ENCODE data around the gene PCBP3. TPM values are rescaled to one million over a fixed set of nuclear protein-coding genes. Genes with fewer than 3 reads are reported as not detected.

PCBP3 gene
- total RNA-seq, 1 donor from 2014 or later = 7.6 TPM

DNA sequence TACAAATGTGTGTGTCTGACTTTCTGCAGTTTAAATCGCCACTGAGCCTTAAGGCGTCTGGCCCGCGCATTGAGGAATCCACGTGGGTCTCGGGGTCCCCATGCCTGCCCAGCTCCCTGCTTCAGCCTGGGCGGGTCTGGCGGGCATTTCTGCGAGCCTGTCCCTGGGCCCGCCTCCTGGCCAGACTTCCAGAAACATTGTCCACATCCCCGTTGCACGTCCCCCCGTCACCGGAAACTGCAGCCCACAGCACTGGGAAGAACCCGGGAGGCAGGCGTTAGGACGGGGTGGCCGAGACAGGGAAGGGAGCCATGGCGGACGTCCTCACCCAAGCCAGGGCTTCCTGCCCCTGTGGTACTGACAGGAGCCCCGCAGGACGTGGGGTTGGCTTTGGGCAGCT lies 225.0 kb downstream of the PCBP3 start:
- Mint-ChIP-seq H3K4me1 (ENCODE audit: unreplicated experiment) (peaks cover 20% of the 10 kb centered on the region), H3K27me3 (ENCODE audit: unreplicated experiment) (no peaks in the 10 kb centered on the region), H3K27ac (ENCODE audit: unreplicated experiment) (no peak overlapping the region), H3K4me3 (ENCODE audit: unreplicated experiment) (no peak overlapping the region), H3K9me3 (ENCODE audit: unreplicated experiment) (no peaks in the 10 kb centered on the region), H3K36me3 (ENCODE audit: unreplicated experiment) (no peaks in the 10 kb centered on the region)
- TF ChIP-seq, protein P1, sequence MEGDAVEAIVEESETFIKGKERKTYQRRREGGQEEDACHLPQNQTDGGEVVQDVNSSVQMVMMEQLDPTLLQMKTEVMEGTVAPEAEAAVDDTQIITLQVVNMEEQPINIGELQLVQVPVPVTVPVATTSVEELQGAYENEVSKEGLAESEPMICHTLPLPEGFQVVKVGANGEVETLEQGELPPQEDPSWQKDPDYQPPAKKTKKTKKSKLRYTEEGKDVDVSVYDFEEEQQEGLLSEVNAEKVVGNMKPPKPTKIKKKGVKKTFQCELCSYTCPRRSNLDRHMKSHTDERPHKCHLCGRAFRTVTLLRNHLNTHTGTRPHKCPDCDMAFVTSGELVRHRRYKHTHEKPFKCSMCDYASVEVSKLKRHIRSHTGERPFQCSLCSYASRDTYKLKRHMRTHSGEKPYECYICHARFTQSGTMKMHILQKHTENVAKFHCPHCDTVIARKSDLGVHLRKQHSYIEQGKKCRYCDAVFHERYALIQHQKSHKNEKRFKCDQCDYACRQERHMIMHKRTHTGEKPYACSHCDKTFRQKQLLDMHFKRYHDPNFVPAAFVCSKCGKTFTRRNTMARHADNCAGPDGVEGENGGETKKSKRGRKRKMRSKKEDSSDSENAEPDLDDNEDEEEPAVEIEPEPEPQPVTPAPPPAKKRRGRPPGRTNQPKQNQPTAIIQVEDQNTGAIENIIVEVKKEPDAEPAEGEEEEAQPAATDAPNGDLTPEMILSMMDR (IDR thresholded peaks at IDR 0.05) = no peak
- no peak for DNase-seq (ENCODE audit: extremely low spot score, unreplicated experiment)

DNA sequence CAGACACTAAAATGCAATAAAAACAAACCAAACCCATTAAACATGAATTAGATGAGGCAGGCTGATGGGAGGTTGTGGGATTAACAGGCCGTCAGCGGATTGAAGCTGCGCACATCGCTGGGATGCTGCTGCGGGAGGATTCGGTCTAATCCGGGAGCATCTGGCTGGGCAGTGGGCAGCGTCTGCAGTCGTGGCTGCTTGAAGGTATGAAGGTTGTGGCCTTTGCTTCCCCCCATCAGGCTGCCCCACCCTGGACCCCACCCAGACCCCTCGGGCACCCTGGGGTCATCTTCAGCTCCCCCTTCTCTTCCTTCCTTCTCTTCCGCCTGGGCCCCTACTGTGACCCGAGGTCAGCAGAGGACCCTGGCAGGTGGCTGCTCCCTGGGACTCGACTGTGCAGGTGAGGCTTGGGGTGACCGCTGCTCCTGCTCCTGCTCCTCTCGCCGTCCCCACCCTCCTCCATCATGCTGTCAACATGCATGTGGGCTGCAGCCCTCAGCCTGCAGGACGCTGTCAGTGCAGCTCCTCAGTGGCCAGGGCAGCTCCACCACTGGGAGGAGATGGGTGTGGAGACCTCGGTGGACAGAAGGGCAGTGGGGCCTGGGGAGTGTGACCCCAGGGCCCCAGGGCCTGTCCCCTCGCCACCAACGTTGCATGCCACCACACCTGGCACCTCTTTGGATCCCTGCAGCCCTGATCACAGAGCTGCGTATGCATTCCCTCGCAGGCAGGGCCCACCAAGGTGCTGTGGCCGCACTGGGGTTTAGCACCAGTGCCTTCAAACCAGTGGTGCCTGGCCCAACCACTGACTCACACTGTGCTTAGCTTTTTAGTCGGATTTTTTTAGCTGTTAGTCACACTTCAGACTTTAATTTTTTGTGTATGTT lies 225.8 kb downstream of the PCBP3 start:
- H3K27ac Mint-ChIP-seq (ENCODE audit: unreplicated experiment) = no peak overlapping the region
- H3K36me3 Mint-ChIP-seq (ENCODE audit: unreplicated experiment) = no peaks in the 10 kb centered on the region
- no peak for DNase-seq (ENCODE audit: extremely low spot score, unreplicated experiment)
- H3K4me1 Mint-ChIP-seq (ENCODE audit: unreplicated experiment) = peaks cover 22% of the 10 kb centered on the region
- H3K27me3 Mint-ChIP-seq (ENCODE audit: unreplicated experiment) = no peaks in the 10 kb centered on the region
- no peaks in the 10 kb centered on the region for H3K9me3 Mint-ChIP-seq (ENCODE audit: unreplicated experiment)
- no peak overlapping the region for H3K4me3 Mint-ChIP-seq (ENCODE audit: unreplicated experiment)
- TF ChIP-seq, protein P1 (IDR thresholded peaks at IDR 0.05) = no peak

DNA sequence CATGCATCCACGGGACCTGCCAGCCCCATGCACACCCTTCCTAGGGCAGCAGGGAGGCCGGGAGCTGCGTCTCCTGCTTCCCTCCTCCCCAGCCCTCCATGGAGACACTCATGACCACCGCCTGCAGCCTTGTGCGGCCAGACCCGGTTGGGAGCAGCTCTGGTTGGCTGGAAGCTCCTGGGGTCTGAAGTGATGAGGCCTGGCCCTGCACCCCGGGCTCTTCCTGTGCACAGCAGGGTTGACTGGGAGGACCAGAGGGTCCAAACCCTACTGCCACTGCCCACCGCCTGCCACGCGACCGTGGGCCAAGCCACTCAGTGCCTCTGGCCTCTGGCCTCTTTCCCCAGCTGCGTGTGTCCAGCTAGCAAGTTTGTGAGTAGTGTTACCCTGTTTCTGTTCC lies 226.9 kb downstream of the PCBP3 start:
- Mint-ChIP-seq H3K9me3 (ENCODE audit: unreplicated experiment) (no peaks in the 10 kb centered on the region), H3K4me1 (ENCODE audit: unreplicated experiment) (peaks cover 23% of the 10 kb centered on the region), H3K36me3 (ENCODE audit: unreplicated experiment) (no peaks in the 10 kb centered on the region), H3K4me3 (ENCODE audit: unreplicated experiment) (no peak overlapping the region), H3K27me3 (ENCODE audit: unreplicated experiment) (no peaks in the 10 kb centered on the region), H3K27ac (ENCODE audit: unreplicated experiment) (no peak overlapping the region)
- TF ChIP-seq, protein P1 (IDR thresholded peaks at IDR 0.05) = no peak
- no peak for DNase-seq (ENCODE audit: extremely low spot score, unreplicated experiment)

DNA sequence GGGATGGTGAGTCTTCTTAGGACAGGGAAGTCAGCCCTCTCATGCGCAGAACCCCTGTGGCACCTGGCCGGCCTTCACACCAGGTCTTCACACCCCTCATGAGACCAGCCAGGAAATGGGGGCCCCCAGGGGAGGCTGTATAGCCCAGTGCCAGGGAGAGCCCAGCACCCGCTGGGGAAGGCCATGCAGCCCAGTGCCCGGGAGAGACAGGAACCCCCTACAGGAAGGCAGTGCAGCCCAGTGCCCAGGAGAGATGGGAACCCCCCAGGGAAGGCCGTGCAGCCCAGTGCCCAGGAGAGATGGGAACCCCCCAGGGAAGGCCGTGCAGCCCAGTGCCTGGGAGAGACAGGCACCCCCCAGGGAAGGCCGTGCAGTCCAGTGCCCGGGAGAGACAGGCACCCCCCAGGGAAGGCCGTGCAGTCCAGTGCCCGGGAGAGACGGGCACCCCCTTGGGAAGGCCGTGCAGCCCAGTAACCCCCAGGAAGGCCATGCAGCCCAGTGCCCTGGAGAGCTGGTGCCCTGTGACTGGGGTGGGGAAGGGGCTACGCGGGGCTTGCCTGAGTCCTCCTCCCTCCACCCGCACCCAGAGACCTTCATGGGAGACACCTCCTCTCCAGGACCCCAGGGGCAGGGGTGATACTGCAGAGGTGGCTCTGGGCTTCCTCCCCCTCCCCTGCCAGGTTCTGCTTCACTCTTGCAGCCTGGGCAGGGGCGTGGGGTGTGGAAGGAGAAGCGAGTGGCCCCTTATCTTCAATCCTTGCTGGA lies 227.5 kb downstream of the PCBP3 start:
- no peak overlapping the region for H3K27ac Mint-ChIP-seq (ENCODE audit: unreplicated experiment)
- H3K4me3 Mint-ChIP-seq (ENCODE audit: unreplicated experiment) = no peak overlapping the region
- H3K4me1 Mint-ChIP-seq (ENCODE audit: unreplicated experiment) = peaks cover 26% of the 10 kb centered on the region
- H3K27me3 Mint-ChIP-seq (ENCODE audit: unreplicated experiment) = no peaks in the 10 kb centered on the region
- H3K9me3 Mint-ChIP-seq (ENCODE audit: unreplicated experiment) = no peaks in the 10 kb centered on the region
- no peak for DNase-seq (ENCODE audit: extremely low spot score, unreplicated experiment)
- TF ChIP-seq, protein P1 (IDR thresholded peaks at IDR 0.05) = no peak
- no peaks in the 10 kb centered on the region for H3K36me3 Mint-ChIP-seq (ENCODE audit: unreplicated experiment)
